ENCODE results near the gene RGS8. TPM values are rescaled to one million over a fixed set of nuclear protein-coding genes. Genes with fewer than 3 reads are reported as not detected.
"Not testable (repeated sequence)": the region's sequence is repeated elsewhere in the genome, so short reads cannot be mapped to it uniquely, and the experiment has no call there.

RGS8 gene
- total RNA-seq, 1 donor from 2014 or later = not detected

- ATAC-seq (ENCODE audit: poor library complexity) (peak; percentile 97), DNase-seq (peak; percentile 57)
- intact Hi-C loops (cut with DNase I) = no loop called here
Measured at GRCh38 chr1:182707122-182707521, 22.7 kb upstream of the RGS8 start.

- DNase-seq (no peak), ATAC-seq (ENCODE audit: poor library complexity) (no peak)
- intact Hi-C loops (cut with DNase I) = no loop called here
Measured at GRCh38 chr1:182704677-182705076, 20.3 kb upstream of the RGS8 start.

- DNase-seq = no peak
- ATAC-seq (ENCODE audit: poor library complexity) = no peak
- intact Hi-C loops (cut with DNase I) = no loop called here
Measured at GRCh38 chr1:182703539-182703938, 19.2 kb upstream of the RGS8 start.

- DNase-seq (no peak), ATAC-seq (ENCODE audit: poor library complexity) (no peak)
- intact Hi-C loops (cut with DNase I) = no loop called here
Measured at GRCh38 chr1:182702826-182703524, 18.6 kb upstream of the RGS8 start.

- intact Hi-C loops (cut with DNase I) = no loop called here
- DNase-seq (no peak), ATAC-seq (ENCODE audit: poor library complexity) (no peak)
Measured at GRCh38 chr1:182700351-182700709, 15.9 kb upstream of the RGS8 start.

GRCh38 chr1:182699393-182700350 is 15.3 kb upstream of the RGS8 start:
- ATAC-seq (ENCODE audit: poor library complexity) = peak; percentile 77
- intact Hi-C loops (cut with DNase I) = no loop called here
- peak; percentile 57 for DNase-seq

GRCh38 chr1:182698971-182699370 is 14.6 kb upstream of the RGS8 start:
- intact Hi-C loops (cut with DNase I) = no loop called here
- DNase-seq (no peak), ATAC-seq (ENCODE audit: poor library complexity) (peak; percentile 35)

GRCh38 chr1:182693139-182693538 is 8.8 kb upstream of the RGS8 start:
- intact Hi-C loops (cut with DNase I); ATAC-seq (ENCODE audit: poor library complexity); DNase-seq: not testable (repeated sequence)

GRCh38 chr1:182690886-182691443 is 6.6 kb upstream of the RGS8 start:
- no peak for ATAC-seq (ENCODE audit: poor library complexity)

GRCh38 chr1:182688436-182689205 is 4.2 kb upstream of the RGS8 start:
- no peak for ATAC-seq (ENCODE audit: poor library complexity)
- DNase-seq = no peak
- intact Hi-C loops (cut with DNase I) = no loop called here

More at GRCh38 chr1:182690886-182691443, 6.6 kb upstream of the RGS8 start:
- intact Hi-C loops (cut with DNase I) = no loop called here
- DNase-seq = no peak

- no peak for DNase-seq
- intact Hi-C loops (cut with DNase I) = no loop called here
- ATAC-seq (ENCODE audit: poor library complexity) = no peak
Measured at GRCh38 chr1:182687361-182687760, 3.0 kb upstream of the RGS8 start.

GRCh38 chr1:182686446-182686845 is 2.1 kb upstream of the RGS8 start:
- intact Hi-C loops (cut with DNase I) = no loop called here
- DNase-seq (no peak), ATAC-seq (ENCODE audit: poor library complexity) (no peak)

- DNase-seq (no peak), ATAC-seq (ENCODE audit: poor library complexity) (no peak)
- intact Hi-C loops (cut with DNase I) = no loop called here
Measured at GRCh38 chr1:182685215-182685614, 828 bp upstream of the RGS8 start.

- ATAC-seq (ENCODE audit: poor library complexity) (no peak), DNase-seq (no peak)
- intact Hi-C loops (cut with DNase I) = no loop called here
Measured at GRCh38 chr1:182682898-182683501, 1.4 kb downstream of the RGS8 start.

- DNase-seq = no peak
- intact Hi-C loops (cut with DNase I) = no loop called here
- no peak for ATAC-seq (ENCODE audit: poor library complexity)
Measured at GRCh38 chr1:182682406-182682805, 2.0 kb downstream of the RGS8 start.

GRCh38 chr1:182681568-182681912 is 2.8 kb downstream of the RGS8 start:
- no peak for ATAC-seq (ENCODE audit: poor library complexity)
- intact Hi-C loops (cut with DNase I) = no loop called here

GRCh38 chr1:182680901-182681567 is 3.4 kb downstream of the RGS8 start:
- no peak for DNase-seq
- ATAC-seq (ENCODE audit: poor library complexity) = no peak
- intact Hi-C loops (cut with DNase I) = no loop called here

More at GRCh38 chr1:182681568-182681912, 2.8 kb downstream of the RGS8 start:
- no peak for DNase-seq

GRCh38 chr1:182680408-182680807 is 4.0 kb downstream of the RGS8 start:
- ATAC-seq (ENCODE audit: poor library complexity) (no peak), DNase-seq (no peak)
- intact Hi-C loops (cut with DNase I) = no loop called here
